ENCODE data around the gene SPINDOC.

Gene SPINDOC

GRCh38 chr11:63811522-63811921, 1.7 kb upstream of the SPINDOC start:
- no peak overlapping the region for H3K4me3 ChIP-seq (ENCODE audit: low read depth, low read length)

GRCh38 chr11:63813563-63814382, 517 bp downstream of the SPINDOC start:
- TF ChIP-seq CTCF (IDR thresholded peaks at IDR 0.05; ENCODE audit: low read depth, low read length), result no peak
- H3K4me3 ChIP-seq (ENCODE audit: low read depth, low read length), result peak overlapping the region; percentile 91

More at GRCh38 chr11:63811522-63811921, 1.7 kb upstream of the SPINDOC start:
- TF ChIP-seq CTCF (IDR thresholded peaks at IDR 0.05; ENCODE audit: low read depth, low read length), result no peak

DNA sequence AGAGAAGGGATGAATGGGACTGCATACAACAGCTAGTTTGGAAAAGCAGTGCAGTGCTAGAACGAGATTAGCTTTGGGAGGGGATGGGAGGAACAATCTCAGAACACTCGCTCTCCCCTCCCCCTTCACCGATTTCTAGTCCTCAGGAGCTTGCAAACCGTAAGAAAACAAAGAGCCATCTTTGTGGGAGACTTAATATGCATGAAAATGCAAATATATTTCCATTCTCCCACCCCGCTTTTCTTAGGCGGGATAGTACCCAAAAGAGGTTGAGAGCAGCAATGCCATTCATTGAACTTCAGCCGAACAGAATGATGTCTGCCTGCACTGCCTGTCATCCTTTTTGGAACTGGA, 1.1 kb downstream of the SPINDOC start:
- H3K4me3 ChIP-seq (ENCODE audit: low read depth, low read length), result peak overlapping the region; percentile 91
- TF ChIP-seq CTCF (IDR thresholded peaks at IDR 0.05; ENCODE audit: low read depth, low read length), result no peak

DNA sequence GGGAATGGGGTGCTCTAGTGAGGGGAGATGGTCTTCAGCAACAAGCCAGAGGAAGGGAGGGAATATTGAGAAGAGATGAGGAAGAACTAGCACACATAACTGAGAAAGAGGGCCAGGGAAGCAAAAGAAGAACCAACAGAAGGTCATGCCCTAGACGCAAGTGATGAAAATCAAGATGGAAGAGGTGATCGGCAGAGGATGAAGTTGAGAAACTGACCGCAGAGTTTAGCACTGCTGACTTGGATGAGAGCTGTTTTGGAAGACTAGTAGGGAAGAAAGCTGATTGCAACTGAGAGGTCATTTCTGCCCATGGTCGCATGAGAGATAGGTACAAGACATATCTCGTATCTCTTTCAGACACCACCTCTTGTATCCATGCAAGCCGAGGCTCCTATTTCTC, 2.9 kb downstream of the SPINDOC start:
- no peak for TF ChIP-seq CTCF (IDR thresholded peaks at IDR 0.05; ENCODE audit: low read depth, low read length)
- no peak overlapping the region for H3K4me3 ChIP-seq (ENCODE audit: low read depth, low read length)

- no peak for TF ChIP-seq CTCF (IDR thresholded peaks at IDR 0.05; ENCODE audit: low read depth, low read length)
- no peak overlapping the region for H3K4me3 ChIP-seq (ENCODE audit: low read depth, low read length)
Measured at GRCh38 chr11:63816732-63817131, 3.5 kb downstream of the SPINDOC start.

GRCh38 chr11:63817758-63818498, 4.7 kb downstream of the SPINDOC start:
- no peak for TF ChIP-seq CTCF (IDR thresholded peaks at IDR 0.05; ENCODE audit: low read depth, low read length)
- H3K4me3 ChIP-seq (ENCODE audit: low read depth, low read length), result no peak overlapping the region

DNA sequence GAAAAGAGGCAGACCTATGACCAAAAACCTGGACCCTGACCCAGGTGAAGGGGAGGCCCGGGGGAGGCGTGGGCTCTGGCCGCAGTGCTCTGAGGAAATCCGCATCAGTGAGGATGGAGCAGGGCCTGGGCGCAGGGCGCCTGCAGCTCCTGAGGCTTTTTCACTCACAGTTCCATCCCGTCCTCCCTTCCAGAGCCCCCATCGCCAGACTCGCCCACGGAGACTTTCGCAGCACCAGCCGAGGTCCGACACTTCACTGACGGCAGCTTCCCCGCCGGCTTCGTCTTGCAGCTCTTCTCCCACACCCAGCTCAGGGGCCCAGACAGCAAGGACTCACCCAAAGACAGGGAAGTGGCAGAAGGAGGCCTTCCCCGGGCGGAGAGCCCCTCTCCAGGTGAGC, 5.4 kb downstream of the SPINDOC start:
- TF ChIP-seq CTCF (IDR thresholded peaks at IDR 0.05; ENCODE audit: low read depth, low read length), result no peak
- no peak overlapping the region for H3K4me3 ChIP-seq (ENCODE audit: low read depth, low read length)

Data from WI38 (cell line).